Breast epithelium (tissue), 4 donors: ENCODE data around the gene MSRB1. TPM values are rescaled to one million over a fixed set of nuclear protein-coding genes. Genes with fewer than 3 reads are reported as not detected.
A peak's percentile ranks its signal among the peaks of the same experiment; 100 is the strongest.
"Not testable (repeated sequence)": the region's sequence is repeated elsewhere in the genome, so short reads cannot be mapped to it uniquely, and the experiment has no call there.

ENCODE experiments used
- DNase-seq, 2 donors: peaks; one replicate each; pipeline ENCODE4 v3.0.0-alpha.2; 2019; ENCODE audit warnings: low spot score in 2 of 2
- H3K27ac ChIP-seq, 2 donors: fragments of 200-600 bp; sonication (generic) in 1 of 2; one replicate each; pipeline ENCODE4 v1.5.1; 2016 to 2019; ENCODE audit warnings: mild to moderate bottlenecking in 1 of 2
- H3K27me3 ChIP-seq, 2 donors: fragments of 200-600 bp; sonication (generic) in 1 of 2; one replicate each; pipeline versions ENCODE4 v1.5.1 to v1.6.0; 2017 to 2019; ENCODE audit warnings: control low read depth in 1 of 2, mild to moderate bottlenecking in 1 of 2
- H3K36me3 ChIP-seq: fragments of 200-600 bp; one replicate; pipeline ENCODE4 v1.5.1; 2019
- H3K4me1 ChIP-seq, 2 donors: fragments of 200-600 bp; sonication (generic); one replicate each; pipeline ENCODE4 v1.5.1; 2016 to 2019; ENCODE audit warnings: control low read depth in 1 of 2
- H3K4me3 ChIP-seq, 3 donors: fragments of 200-600 bp; sonication (generic); 1 replicate in 2 of 3; 2 replicates in 1 of 3; pipeline ENCODE4 v1.5.1; 2016 to 2019; ENCODE audit warnings: mild to moderate bottlenecking in 3 of 3, moderate library complexity in 2 of 3
- H3K9me3 ChIP-seq, 2 donors: fragments of 200-600 bp; sonication (generic) in 1 of 2; one replicate each; pipeline ENCODE4 v1.5.1; 2016 to 2019; ENCODE audit warnings: control low read depth in 1 of 2
- POLR2A ChIP-seq: fragments of 450-650 bp; IDR thresholded peaks from one replicate; pipeline ENCODE4 v1.6.1; 2016; ENCODE audit warnings: antibody characterized with exemption, mild to moderate bottlenecking, moderate library complexity
- POLR2AphosphoS5 ChIP-seq, 3 donors: sonication (generic); formaldehyde crosslinking; IDR thresholded peaks; one replicate each; pipeline ENCODE4 v1.6.1; 2017; ENCODE audit warnings: antibody characterized with exemption in 3 of 3
- intact Hi-C: fragments of 100-400 bp; cut with DNase I; formaldehyde crosslinking; loops from one replicate; pipeline ENCODE4 v1.15.1; 2023; ENCODE audit warnings: low total_unique reads
- total RNA-seq, 3 donors: library from RNA; depleted of rRNA; stranded (reverse); fragments of >200 nt; gene quantifications; one replicate each; pipeline ENCODE4 v1.1.0, GENCODE V29; 2016
- TF ChIP-seq, protein P1 (sequence below), 3 donors: fragments of 450-650 bp; IDR thresholded peaks; one replicate each; pipeline ENCODE4 v1.5.1; 2016 to 2017; ENCODE audit warnings: antibody characterized with exemption in 3 of 3, mild to moderate bottlenecking in 3 of 3, moderate library complexity in 3 of 3

MSRB1 gene
- total RNA-seq, 3 donors from 2014 or later = 12.1 to 17.4 (median 17.0) TPM

DNA sequence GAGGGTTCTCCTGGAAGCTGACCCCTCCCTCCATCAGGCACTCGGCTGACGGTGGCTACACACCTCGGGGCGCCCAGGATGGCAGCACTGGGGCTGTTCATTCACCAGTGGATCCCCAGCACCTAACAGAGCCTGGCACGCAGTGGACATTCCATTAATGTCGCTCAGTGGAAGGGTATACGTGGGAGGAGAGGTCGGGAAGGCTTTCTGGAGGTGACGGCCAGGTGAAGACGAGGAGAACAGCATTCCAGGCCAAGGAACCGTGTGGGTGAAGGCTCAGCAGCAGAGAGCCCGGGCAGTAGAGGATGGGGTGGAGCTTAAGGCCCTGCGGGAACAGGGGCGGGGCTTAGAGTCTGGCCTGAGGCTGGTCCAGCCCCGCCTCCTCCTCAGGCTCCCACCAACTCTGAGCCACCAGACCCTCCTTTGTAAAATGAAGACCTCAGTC lies 22.2 kb downstream of the MSRB1 start:
- intact Hi-C loops = no loop called here
- H3K27ac ChIP-seq = no peak overlapping the region
- peaks cover 0 to 69% of the 10 kb centered on the region in 2 donors for H3K27me3 ChIP-seq

DNA sequence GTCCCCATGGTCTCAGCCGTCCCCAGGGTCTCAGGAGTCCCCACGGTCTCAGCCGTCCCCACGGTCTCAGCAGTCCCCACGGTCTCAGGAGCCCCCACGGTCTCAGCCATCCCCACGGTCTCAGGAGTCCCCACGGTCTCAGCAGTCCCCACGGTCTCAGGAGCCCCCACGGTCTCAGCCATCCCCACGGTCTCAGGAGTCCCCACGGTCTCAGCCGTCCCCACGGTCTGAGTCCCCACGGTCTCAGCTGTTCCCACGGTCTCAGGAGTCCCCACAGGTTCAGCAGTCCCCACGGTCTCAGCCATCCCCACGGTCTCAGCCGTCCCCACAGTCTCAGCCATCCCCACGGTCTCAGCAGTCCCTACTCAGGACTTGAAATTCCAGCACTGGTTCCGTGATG lies 22.9 kb downstream of the MSRB1 start:
- H3K4me3 ChIP-seq, H3K27ac ChIP-seq, DNase-seq, H3K36me3 ChIP-seq, intact Hi-C loops, H3K9me3 ChIP-seq, H3K4me1 ChIP-seq: not testable (repeated sequence)
- H3K27me3 ChIP-seq = peaks cover 0 to 72% of the 10 kb centered on the region in 2 donors

More for the DNA sequence above, 22.2 kb downstream of the MSRB1 start:
- DNase-seq = no peak
- H3K4me1 ChIP-seq = no peaks in the 10 kb centered on the region
- H3K36me3 ChIP-seq = no peaks in the 10 kb centered on the region
- H3K9me3 ChIP-seq = no peaks in the 10 kb centered on the region
- no peak overlapping the region for H3K4me3 ChIP-seq
- TF ChIP-seq, protein P1, sequence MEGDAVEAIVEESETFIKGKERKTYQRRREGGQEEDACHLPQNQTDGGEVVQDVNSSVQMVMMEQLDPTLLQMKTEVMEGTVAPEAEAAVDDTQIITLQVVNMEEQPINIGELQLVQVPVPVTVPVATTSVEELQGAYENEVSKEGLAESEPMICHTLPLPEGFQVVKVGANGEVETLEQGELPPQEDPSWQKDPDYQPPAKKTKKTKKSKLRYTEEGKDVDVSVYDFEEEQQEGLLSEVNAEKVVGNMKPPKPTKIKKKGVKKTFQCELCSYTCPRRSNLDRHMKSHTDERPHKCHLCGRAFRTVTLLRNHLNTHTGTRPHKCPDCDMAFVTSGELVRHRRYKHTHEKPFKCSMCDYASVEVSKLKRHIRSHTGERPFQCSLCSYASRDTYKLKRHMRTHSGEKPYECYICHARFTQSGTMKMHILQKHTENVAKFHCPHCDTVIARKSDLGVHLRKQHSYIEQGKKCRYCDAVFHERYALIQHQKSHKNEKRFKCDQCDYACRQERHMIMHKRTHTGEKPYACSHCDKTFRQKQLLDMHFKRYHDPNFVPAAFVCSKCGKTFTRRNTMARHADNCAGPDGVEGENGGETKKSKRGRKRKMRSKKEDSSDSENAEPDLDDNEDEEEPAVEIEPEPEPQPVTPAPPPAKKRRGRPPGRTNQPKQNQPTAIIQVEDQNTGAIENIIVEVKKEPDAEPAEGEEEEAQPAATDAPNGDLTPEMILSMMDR (IDR thresholded peaks at IDR 0.05) = no peak
- TF ChIP-seq POLR2A (no peak), POLR2AphosphoS5 (IDR thresholded peaks at IDR 0.05) (no peak)

DNA sequence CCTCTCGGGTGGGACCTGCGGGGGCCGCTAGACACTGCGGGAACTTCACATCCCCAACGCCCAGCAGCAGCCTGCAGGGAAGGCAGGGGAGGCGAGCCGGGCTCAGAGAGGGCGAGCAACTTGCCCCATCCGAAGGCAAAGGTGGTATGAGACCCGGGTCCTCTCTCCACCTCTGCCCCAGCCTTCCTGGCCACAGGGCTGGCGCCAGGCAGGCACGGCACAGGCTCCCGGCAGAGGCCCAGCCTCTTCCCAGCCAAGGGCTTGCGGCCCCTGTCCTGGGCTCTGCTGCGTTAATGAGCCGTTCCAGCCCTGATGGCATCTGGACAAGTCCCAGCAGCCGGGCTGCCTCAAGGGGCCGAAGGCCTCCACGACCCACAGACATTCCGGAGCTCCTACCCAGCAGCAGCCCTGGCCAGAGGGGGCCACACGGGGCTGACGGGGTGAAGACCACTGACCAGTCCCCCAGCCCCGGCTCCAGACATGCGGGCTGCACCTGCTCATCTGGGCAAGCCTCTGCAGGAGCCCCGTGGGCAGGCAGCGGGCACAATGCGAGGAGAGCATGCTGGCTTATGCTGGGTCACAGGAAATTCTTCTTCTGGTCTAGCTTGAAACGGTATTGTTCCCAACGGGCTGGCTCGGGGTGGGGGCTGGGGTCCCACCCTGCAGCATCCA lies 23.5 kb downstream of the MSRB1 start:
- no peaks in the 10 kb centered on the region for H3K9me3 ChIP-seq
- no peak overlapping the region for H3K4me3 ChIP-seq
- intact Hi-C loops = no loop called here
- peaks cover 0 to 77% of the 10 kb centered on the region in 2 donors for H3K27me3 ChIP-seq
- no peak for DNase-seq
- no peak overlapping the region for H3K27ac ChIP-seq
- TF ChIP-seq POLR2A (no peak), POLR2AphosphoS5 (IDR thresholded peaks at IDR 0.05) (no peak)
- TF ChIP-seq, protein P1 (IDR thresholded peaks at IDR 0.05) = no peak
- no peaks in the 10 kb centered on the region for H3K4me1 ChIP-seq
- H3K36me3 ChIP-seq = no peaks in the 10 kb centered on the region

DNA sequence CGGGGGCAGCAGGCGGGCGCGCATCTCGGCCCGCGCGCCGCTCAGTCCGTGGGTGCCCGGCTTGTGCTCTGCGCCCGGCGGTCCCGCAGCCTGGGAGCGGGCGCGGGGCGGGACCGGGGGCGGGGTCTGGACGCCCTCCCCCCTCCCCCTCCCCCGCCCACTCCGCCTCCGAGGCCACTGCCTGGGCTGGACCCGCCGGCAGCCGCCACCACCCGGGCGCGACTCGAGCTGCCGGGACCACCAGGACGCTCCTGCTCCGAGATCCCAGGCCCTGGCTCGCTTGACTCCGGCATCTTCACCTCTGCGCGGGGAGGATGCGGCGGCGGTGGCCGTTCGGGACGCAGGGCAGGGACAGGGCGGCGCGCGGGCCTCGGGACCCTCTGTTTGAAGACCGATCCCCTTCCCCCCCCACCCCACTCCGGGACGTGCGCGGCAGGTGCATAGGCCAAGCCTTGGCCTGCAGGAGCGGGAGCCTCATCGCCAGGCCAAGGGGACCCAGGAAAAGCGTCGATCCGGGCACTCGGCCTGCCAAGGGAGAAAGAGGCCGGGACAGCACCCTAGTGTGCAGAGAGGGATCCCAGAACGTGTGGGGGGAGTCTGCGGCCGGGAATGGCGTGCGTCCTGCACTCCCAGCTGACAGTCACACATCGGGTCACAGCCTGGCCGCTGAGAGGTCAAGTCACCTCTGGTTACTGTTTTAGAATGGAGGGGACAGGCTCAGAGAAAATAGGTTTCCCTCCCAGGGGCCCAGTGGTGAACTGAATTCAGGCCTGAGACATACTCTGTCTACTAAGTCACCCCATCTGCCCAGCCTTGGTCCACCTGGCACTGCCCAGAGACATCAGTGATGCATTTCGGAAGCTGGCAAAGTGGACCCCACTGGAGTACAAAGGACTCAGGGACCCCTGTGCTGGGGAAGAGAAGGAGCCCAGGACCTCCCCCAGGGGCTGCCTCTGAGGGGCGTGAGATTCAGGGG lies 24.4 kb downstream of the MSRB1 start, which contains the start of gene HS3ST6:
TSS of gene HS3ST6 (minus strand) at position 65 of the 976 bp plus-strand sequence. CDS start 92 bp downstream, outside the sequence.
- DNase-seq = no peak
- Histone ChIP-seq H3K27me3 (peaks cover 0 to 83% of the 10 kb centered on the region in 2 donors), H3K4me3 (peak within 1 kb of the TSS in 2 of 3 donors; percentile 23 to 51), H3K4me1 (no peaks in the 10 kb centered on the region), H3K9me3 (no peaks in the 10 kb centered on the region), H3K27ac (no peak within 1 kb of the TSS), H3K36me3 (no peaks in the 10 kb centered on the region)
- no peak for TF ChIP-seq POLR2A
- no peak for TF ChIP-seq POLR2AphosphoS5 (IDR thresholded peaks at IDR 0.05)
- TF ChIP-seq, protein P1 (IDR thresholded peaks at IDR 0.05) = no peak
- intact Hi-C loops = no loop called here

DNA sequence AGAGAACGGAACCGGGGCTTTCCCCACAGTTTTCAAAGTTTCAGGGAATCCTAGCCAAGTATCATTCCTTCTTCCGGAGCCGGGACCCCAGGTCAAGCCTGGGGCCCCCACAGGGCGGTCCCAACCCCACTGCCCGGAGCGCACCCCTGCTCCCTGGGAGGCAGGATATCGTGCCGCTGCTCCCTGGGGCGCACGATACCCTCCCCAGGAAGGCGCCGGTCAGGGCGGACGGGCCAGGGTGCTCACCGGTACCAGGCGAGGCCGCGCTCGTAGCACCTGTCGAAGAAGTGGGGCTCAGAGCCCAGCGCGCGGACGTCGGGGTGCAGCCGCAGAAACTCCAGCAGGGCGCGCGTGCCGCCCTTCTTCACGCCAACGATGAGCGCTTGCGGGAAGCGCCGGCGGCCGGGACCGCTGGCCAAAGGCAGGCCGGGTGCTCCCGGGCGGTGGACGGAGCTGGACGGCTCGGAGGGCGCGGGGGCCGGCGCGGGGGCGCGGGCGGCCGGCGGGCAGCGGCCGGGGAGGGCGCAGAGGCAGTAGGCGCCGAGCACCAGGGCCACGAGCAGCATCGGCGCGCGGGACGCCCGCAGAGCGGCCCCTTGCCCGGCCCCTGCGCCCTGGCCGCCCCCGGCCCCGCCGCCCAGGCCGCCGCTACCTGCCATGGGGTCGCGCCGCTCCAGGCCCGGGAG lies 25.2 kb downstream of the MSRB1 start:
- peak overlapping the region in 2 of 3 donors; percentile 23 to 51 for H3K4me3 ChIP-seq

More for the DNA sequence above, 25.2 kb downstream of the MSRB1 start:
- peaks cover 0 to 76% of the 10 kb centered on the region in 2 donors for H3K27me3 ChIP-seq
- TF ChIP-seq POLR2A (no peak), POLR2AphosphoS5 (IDR thresholded peaks at IDR 0.05) (no peak)
- TF ChIP-seq, protein P1 (IDR thresholded peaks at IDR 0.05) = no peak
- H3K36me3 ChIP-seq = no peaks in the 10 kb centered on the region
- H3K9me3 ChIP-seq = no peaks in the 10 kb centered on the region
- H3K27ac ChIP-seq = no peak overlapping the region
- H3K4me1 ChIP-seq = no peaks in the 10 kb centered on the region
- DNase-seq = no peak
- intact Hi-C loops = no loop called here
